Stomach (tissue), 9 donors: ENCODE data around the gene CD200. TPM values are rescaled to one million over a fixed set of nuclear protein-coding genes. Genes with fewer than 3 reads are reported as not detected.

Experiments
- DNase-seq, 2 donors: peaks; one replicate each; pipeline versions ENCODE4 v3.0.0 to v3.0.0-alpha.2; 2013 to 2019
- H3K27ac ChIP-seq, 5 donors: fragments of 200-600 bp in 4 of 5; sonication (generic) in 4 of 5; one replicate each; pipeline ENCODE4 v1.5.1; 2013 to 2019; ENCODE audit warnings: mild to moderate bottlenecking in 1 of 5, moderate library complexity in 1 of 5
- H3K27me3 ChIP-seq, 3 donors: fragments of 200-600 bp; sonication (generic); one replicate each; pipeline ENCODE4 v1.5.1; 2017 to 2019; ENCODE audit warnings: mixed run types in 1 of 3
- H3K36me3 ChIP-seq, 4 donors: fragments of 200-600 bp; sonication (generic); 1 replicate in 3 of 4; 2 replicates in 1 of 4; pipeline ENCODE4 v1.5.1; 2016 to 2019
- H3K4me1 ChIP-seq, 4 donors: fragments of 200-600 bp; sonication (generic); one replicate each; pipeline ENCODE4 v1.5.1; 2016 to 2019
- H3K4me3 ChIP-seq, 4 donors: fragments of 200-600 bp; sonication (generic) in 3 of 4; one replicate each; pipeline ENCODE4 v1.5.1; 2016 to 2019; ENCODE audit warnings: mild to moderate bottlenecking in 1 of 4
- H3K9me3 ChIP-seq, 4 donors: fragments of 200-600 bp; sonication (generic); one replicate each; pipeline ENCODE4 v1.5.1; 2016 to 2019
- EP300 ChIP-seq: sonication (generic); formaldehyde crosslinking; IDR thresholded peaks from one replicate; pipeline ENCODE4 v1.6.1; 2017; ENCODE audit warnings: antibody characterized with exemption
- POLR2A ChIP-seq, 4 donors: fragments of 450-650 bp; IDR thresholded peaks; one replicate each; pipeline ENCODE4 v1.6.1; 2016; ENCODE audit warnings: antibody characterized with exemption in 4 of 4, control low read depth in 2 of 4, mild to moderate bottlenecking in 1 of 4, moderate library complexity in 1 of 4
- POLR2AphosphoS5 ChIP-seq, 3 donors: sonication (generic); formaldehyde crosslinking; IDR thresholded peaks; one replicate each; pipeline ENCODE4 v1.6.1; 2016; ENCODE audit warnings: antibody characterized with exemption in 3 of 3
- WGBS, 5 donors: extraction: QIAGEN DNeasy Blood & Tissue Kit in 3 of 5; methylation state at CpG; one replicate each; pipeline versions ENCODE4 v1.1.5 to v1.1.7; 2013 to 2018; 5-methylcytosine and 5-hydroxymethylcytosine counted together
- intact Hi-C: fragments of 100-400 bp; cut with DNase I; formaldehyde crosslinking; loops from one replicate; pipeline ENCODE4 v1.15.1; 2023; ENCODE audit warnings: low total_unique reads
- polyA plus RNA-seq, 3 donors: library from polyadenylated mRNA; stranded (reverse); fragments of 200-250 nt; gene quantifications; one replicate each; pipeline ENCODE4 v1.2.3, GENCODE V29; 2013
- total RNA-seq, 5 donors: library from RNA; depleted of rRNA; stranded (reverse); fragments of >200 nt; gene quantifications; one replicate each; pipeline versions ENCODE4 v1.1.0 to v1.2.3, GENCODE V29; 2014 to 2016
- TF ChIP-seq, protein P1 (sequence below), 7 experiments: fragments of 450-650 bp in 4 of 7; fragments of 200-600 bp in 3 of 7; sonication (generic) in 3 of 7; IDR thresholded peaks; one replicate each; pipeline ENCODE4 v1.5.1; 2016 to 2019; ENCODE audit warnings: antibody characterized with exemption in 7 of 7, control low read depth in 2 of 7, mild to moderate bottlenecking in 1 of 7
- donor health status: healthy with polysubstance abuse.
- donor health status: Bipolar disorder and iron deficiency.
- donor health status: healthy.

CD200 gene
- total and polyA plus RNA-seq, 8 donors: 2.2 to 50.0 (median 5.0) TPM

DNA sequence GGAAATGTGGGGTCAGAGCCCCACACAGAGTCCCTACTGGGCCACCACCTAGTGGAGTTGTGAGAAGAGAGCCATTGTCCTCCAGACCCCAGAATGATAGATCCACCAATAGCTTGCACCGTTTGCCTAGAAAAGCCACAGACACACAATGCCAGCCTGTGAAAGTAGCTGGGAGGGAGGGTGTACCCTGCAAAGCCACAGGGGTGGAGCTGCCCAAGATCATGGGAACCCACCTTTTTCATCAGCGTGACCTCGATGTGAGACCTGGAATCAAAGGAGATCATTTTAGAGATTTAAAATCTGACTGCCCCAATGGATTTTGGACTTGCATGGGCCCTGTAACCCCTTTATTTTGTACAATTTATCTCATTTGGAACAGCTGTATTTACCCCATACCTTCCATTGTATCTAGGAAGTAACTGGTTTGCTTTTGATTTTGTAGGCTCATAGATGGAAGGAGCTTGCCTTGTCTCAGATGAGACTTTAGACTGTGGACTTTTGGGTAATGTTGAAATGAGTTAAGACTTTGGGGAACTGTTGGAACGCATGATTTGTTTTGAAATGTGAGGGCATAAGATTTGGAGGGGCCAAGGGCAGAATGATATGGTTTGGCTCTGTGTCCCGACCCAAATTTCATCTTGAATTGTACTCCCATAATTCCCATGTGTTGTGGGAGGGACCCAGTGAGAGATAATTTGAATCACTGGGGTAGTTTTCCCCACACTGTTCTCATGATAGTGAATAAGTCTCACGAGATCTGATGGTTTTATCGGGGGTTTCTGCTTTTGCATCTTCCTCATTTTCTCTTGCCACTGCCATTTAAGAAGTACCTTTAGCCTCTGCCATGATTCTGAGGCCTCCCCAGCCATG is 49.0 kb downstream of the CD200 start:
- no peak for DNase-seq
- WGBS, 5 donors: 81 to 86% (median 83%) methylated on average over 7 of the region's 7 CpGs
- no peak overlapping the region for H3K4me3 ChIP-seq
- H3K27me3 ChIP-seq: no peaks in the 10 kb centered on the region
- intact Hi-C loops: no loop called here
- no peaks in the 10 kb centered on the region for H3K36me3 ChIP-seq
- H3K9me3 ChIP-seq: no peaks in the 10 kb centered on the region
- no peak overlapping the region for H3K27ac ChIP-seq
- TF ChIP-seq, protein P1, sequence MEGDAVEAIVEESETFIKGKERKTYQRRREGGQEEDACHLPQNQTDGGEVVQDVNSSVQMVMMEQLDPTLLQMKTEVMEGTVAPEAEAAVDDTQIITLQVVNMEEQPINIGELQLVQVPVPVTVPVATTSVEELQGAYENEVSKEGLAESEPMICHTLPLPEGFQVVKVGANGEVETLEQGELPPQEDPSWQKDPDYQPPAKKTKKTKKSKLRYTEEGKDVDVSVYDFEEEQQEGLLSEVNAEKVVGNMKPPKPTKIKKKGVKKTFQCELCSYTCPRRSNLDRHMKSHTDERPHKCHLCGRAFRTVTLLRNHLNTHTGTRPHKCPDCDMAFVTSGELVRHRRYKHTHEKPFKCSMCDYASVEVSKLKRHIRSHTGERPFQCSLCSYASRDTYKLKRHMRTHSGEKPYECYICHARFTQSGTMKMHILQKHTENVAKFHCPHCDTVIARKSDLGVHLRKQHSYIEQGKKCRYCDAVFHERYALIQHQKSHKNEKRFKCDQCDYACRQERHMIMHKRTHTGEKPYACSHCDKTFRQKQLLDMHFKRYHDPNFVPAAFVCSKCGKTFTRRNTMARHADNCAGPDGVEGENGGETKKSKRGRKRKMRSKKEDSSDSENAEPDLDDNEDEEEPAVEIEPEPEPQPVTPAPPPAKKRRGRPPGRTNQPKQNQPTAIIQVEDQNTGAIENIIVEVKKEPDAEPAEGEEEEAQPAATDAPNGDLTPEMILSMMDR (IDR thresholded peaks at IDR 0.05): no peak
- no peak for TF ChIP-seq POLR2A (IDR thresholded peaks at IDR 0.05)
- TF ChIP-seq EP300: no peak
- no peak for TF ChIP-seq POLR2AphosphoS5 (IDR thresholded peaks at IDR 0.05)
- H3K4me1 ChIP-seq: peaks cover 0 to 24% (median 4%) of the 10 kb centered on the region in 4 donors

DNA sequence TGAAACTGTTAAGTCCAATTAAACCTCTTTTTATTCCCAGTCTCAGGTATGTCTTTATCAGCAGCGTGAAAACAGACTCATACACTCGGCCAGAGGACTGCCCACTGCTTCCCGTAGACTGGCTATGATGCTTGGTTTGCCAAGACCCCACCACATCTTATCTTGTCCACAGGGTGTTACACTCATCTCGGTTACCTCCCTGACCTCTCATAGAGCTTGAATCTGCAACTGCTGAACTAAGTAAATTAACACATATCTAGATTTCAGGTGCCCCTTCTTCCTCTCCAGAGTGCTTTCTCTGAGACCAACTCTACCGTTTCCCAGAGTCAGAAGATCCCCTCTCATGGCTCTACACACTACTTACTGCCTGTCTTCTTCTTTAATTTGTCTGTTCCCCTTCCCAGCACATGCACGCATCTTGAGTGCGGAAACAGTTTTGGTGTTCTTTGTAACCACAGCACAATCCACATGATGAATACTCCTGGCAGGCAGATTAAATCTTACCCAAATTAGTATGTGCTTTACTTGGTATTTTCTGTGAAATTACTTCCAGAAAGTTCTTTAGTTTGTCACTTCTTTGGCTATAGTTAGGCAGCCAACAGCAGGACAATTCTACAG is 49.7 kb downstream of the CD200 start:
- peaks cover 0 to 16% (median 3%) of the 10 kb centered on the region in 4 donors for H3K4me1 ChIP-seq
- TF ChIP-seq, protein P1 (IDR thresholded peaks at IDR 0.05): no peak
- TF ChIP-seq POLR2AphosphoS5 (IDR thresholded peaks at IDR 0.05) (no peak), EP300 (no peak), POLR2A (IDR thresholded peaks at IDR 0.05) (no peak)
- 72 to 79% (median 78%) methylated on average over 7 of the region's 7 CpGs for WGBS, 5 donors
- H3K4me3 ChIP-seq: no peak overlapping the region
- no peaks in the 10 kb centered on the region for H3K36me3 ChIP-seq
- intact Hi-C loops: no loop called here
- DNase-seq: no peak
- no peak overlapping the region for H3K27ac ChIP-seq
- no peaks in the 10 kb centered on the region for H3K9me3 ChIP-seq
- no peaks in the 10 kb centered on the region for H3K27me3 ChIP-seq

DNA sequence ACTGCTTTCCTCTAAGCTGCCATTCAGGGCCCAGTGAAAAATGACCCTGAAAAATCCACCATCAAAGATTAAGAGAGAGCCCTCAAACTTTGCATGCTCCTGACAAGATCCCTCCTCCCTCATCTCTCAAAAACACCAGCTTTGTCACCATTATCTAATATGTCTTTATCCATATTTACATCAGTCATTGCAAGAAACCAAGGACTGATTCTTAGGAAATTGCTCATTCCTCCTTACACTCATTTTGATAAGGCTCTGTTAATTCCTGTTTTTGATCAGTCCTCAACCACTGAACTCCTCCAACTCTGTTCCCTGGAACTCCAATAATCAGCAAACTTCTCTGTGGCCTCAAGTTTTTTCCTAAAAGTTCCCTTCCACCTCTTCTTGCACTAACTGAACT is 51.8 kb downstream of the CD200 start:
- no peak for DNase-seq
- Histone ChIP-seq H3K4me3 (no peak overlapping the region), H3K36me3 (no peaks in the 10 kb centered on the region), H3K27me3 (no peaks in the 10 kb centered on the region), H3K27ac (no peak overlapping the region), H3K4me1 (no peaks in the 10 kb centered on the region), H3K9me3 (no peaks in the 10 kb centered on the region)
- TF ChIP-seq EP300 (no peak), POLR2A (IDR thresholded peaks at IDR 0.05) (no peak), POLR2AphosphoS5 (IDR thresholded peaks at IDR 0.05) (no peak)
- TF ChIP-seq, protein P1 (IDR thresholded peaks at IDR 0.05): no peak
- intact Hi-C loops: no loop called here

DNA sequence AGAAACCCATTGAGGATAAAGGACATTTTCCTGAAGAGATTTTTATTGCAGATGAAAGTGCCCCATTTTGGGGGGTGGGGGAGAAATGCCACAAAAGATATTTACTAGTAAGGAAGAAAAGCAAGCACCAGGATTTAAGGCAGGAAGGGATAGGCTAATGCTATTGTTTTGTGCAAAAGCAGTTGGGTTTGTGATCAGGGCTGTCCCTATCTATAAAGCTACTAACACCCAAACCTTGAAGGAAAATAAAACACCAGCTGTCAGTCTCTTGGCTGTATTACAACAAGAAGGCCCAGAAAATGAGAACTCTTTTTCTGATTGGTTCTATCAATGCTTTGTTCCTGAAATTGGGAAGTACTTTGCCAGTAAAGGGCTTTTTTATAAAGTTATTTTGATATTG is 56.0 kb downstream of the CD200 start:
- Histone ChIP-seq H3K9me3 (no peaks in the 10 kb centered on the region), H3K36me3 (no peaks in the 10 kb centered on the region), H3K27ac (no peak overlapping the region), H3K4me1 (peaks cover 6 to 18% (median 9%) of the 10 kb centered on the region in 4 donors), H3K4me3 (no peak overlapping the region), H3K27me3 (no peaks in the 10 kb centered on the region)
- TF ChIP-seq, protein P1 (IDR thresholded peaks at IDR 0.05): no peak
- TF ChIP-seq EP300 (no peak), POLR2A (IDR thresholded peaks at IDR 0.05) (no peak), POLR2AphosphoS5 (IDR thresholded peaks at IDR 0.05) (no peak)
- no peak for DNase-seq
- intact Hi-C loops: no loop called here
